SK-N-DZ (cell line): Measurements from ENCODE around the gene TMPRSS11A. TPM values are rescaled to one million over a fixed set of nuclear protein-coding genes. Genes with fewer than 3 reads are reported as not detected.

Experiments used
- DNase-seq: peaks from one replicate; pipeline ENCODE4 v3.0.0-alpha.2; 2015; ENCODE audit warnings: low spot score
- polyA plus RNA-seq, 2 experiments: library from polyadenylated mRNA; depleted of rRNA; stranded (reverse); fragments of >200 nt; gene quantifications; 2 replicates each; pipeline ENCODE4 v1.2.3, GENCODE V29; 2014

Gene TMPRSS11A
- not detected in 2 replicates for polyA plus RNA-seq (2014; cell fraction: cytosol; rRNA removed)
- not detected in 2 replicates for polyA plus RNA-seq (2014; cell fraction: nucleus; rRNA removed)

- no peak for DNase-seq
Observed at GRCh38 chr4:67963356-67963755, at the start of gene TMPRSS11A. TMPRSS11A (minus strand) TSS chr4:67963493; CDS start chr4:67963393, 100 bp downstream.

- no peak for DNase-seq
Observed at GRCh38 chr4:68011684-68012083, 48.4 kb upstream of the TMPRSS11A start.

GRCh38 chr4:68002906-68003305 lies 39.6 kb upstream of the TMPRSS11A start:
- DNase-seq, result no peak

GRCh38 chr4:67996127-67996526 lies 32.8 kb upstream of the TMPRSS11A start:
- DNase-seq, result no peak

GRCh38 chr4:67988991-67989390 lies 25.7 kb upstream of the TMPRSS11A start:
- DNase-seq, result no peak

- no peak for DNase-seq
Observed at GRCh38 chr4:67983333-67983732, 20.0 kb upstream of the TMPRSS11A start.

GRCh38 chr4:67980512-67980911 lies 17.2 kb upstream of the TMPRSS11A start:
- no peak for DNase-seq

- DNase-seq, result no peak
Observed at GRCh38 chr4:67973608-67974007, 10.3 kb upstream of the TMPRSS11A start.

GRCh38 chr4:67954890-67955289 lies 8.4 kb downstream of the TMPRSS11A start:
- DNase-seq, result no peak

GRCh38 chr4:67941074-67941473 lies 22.2 kb downstream of the TMPRSS11A start:
- DNase-seq, result no peak

- DNase-seq, result no peak
Observed at GRCh38 chr4:67940506-67940905, 22.8 kb downstream of the TMPRSS11A start.

- DNase-seq, result no peak
Observed at GRCh38 chr4:67939195-67939594, 24.1 kb downstream of the TMPRSS11A start.

- DNase-seq, result no peak
Observed at GRCh38 chr4:67935888-67936287, 27.4 kb downstream of the TMPRSS11A start.

GRCh38 chr4:67934628-67935027 lies 28.7 kb downstream of the TMPRSS11A start:
- DNase-seq, result no peak

- DNase-seq, result no peak
Observed at GRCh38 chr4:67933755-67934154, 29.5 kb downstream of the TMPRSS11A start.

- no peak for DNase-seq
Observed at GRCh38 chr4:67933038-67933437, 30.3 kb downstream of the TMPRSS11A start.

GRCh38 chr4:67931256-67931655 lies 32.0 kb downstream of the TMPRSS11A start:
- no peak for DNase-seq

- DNase-seq, result no peak
Observed at GRCh38 chr4:67929426-67929825, 33.9 kb downstream of the TMPRSS11A start.

- DNase-seq, result peak; percentile 34
Observed at GRCh38 chr4:67928546-67928945, 34.7 kb downstream of the TMPRSS11A start.

GRCh38 chr4:67927251-67927650 lies 36.0 kb downstream of the TMPRSS11A start:
- DNase-seq, result no peak

GRCh38 chr4:67926485-67926884 lies 36.8 kb downstream of the TMPRSS11A start:
- DNase-seq, result no peak

- no peak for DNase-seq
Observed at GRCh38 chr4:67922697-67923096, 40.6 kb downstream of the TMPRSS11A start.

GRCh38 chr4:67918428-67918827 lies 44.9 kb downstream of the TMPRSS11A start:
- no peak for DNase-seq

GRCh38 chr4:67915400-67915966 lies 47.8 kb downstream of the TMPRSS11A start:
- DNase-seq, result no peak
